SK-N-SH (cell line): ENCODE measurements around the gene CACNA1E. TPM values are rescaled to one million over a fixed set of nuclear protein-coding genes. Genes with fewer than 3 reads are reported as not detected.

Experiments
- CTCF ChIA-PET: fragments of 300-600, 350-600 bp; formaldehyde crosslinking; extraction: SDS; loops from one replicate; lab custom pipeline; 2021; lab: Yijun Ruan, JAX
- POLR2A ChIA-PET: fragments of 350-600 bp; sonication (Branson Sonifier 250); formaldehyde crosslinking; extraction: SDS; loops from one replicate; lab custom pipeline; 2020; ENCODE audit warnings: antibody characterized with exemption, inconsistent platforms; lab: Yijun Ruan, JAX
- DNase-seq: peaks from one replicate; pipeline ENCODE4 v3.0.0; 2012
- H2AFZ ChIP-seq: fragments of 200-600 bp; sonication (generic); 2 replicates; pipeline ENCODE4 v1.8.1; 2016; ENCODE audit warnings: antibody characterized with exemption, mild to moderate bottlenecking, low read depth
- H3F3A ChIP-seq: fragments of 200-600 bp; sonication (generic); replicated peaks from 2 replicates; pipeline ENCODE3; 2016; ENCODE audit warnings: antibody characterized with exemption, mild to moderate bottlenecking; ENCODE audit not compliant: insufficient read depth
- H3K27ac ChIP-seq, 2 experiments: fragments of 200-500 bp in 1 of 2; fragments of 200-600 bp in 1 of 2; sonication (Bioruptor generic) in 1 of 2; sonication (generic), shearing (Covaris generic) in 1 of 2; 2 replicates each; pipeline versions ENCODE4 v1.5.1 to v1.6.1; 2014 to 2016; ENCODE audit warnings: low read depth in 2 of 2, inconsistent platforms in 1 of 2, low read length in 1 of 2, mild to moderate bottlenecking in 1 of 2, mixed read lengths in 1 of 2
- H3K27me3 ChIP-seq: fragments of 200-600 bp; sonication (generic), shearing (Covaris generic); 2 replicates; pipeline ENCODE4 v1.6.1; 2016; ENCODE audit warnings: mixed run types; ENCODE audit not compliant: insufficient read depth
- H3K36me3 ChIP-seq, 2 experiments: fragments of 200-500 bp in 1 of 2; fragments of 200-600 bp in 1 of 2; sonication (Bioruptor generic) in 1 of 2; sonication (generic) in 1 of 2; replicated peaks in 1 of 2; 2 replicates each; pipeline versions ENCODE3 to v1.5.1; 2014 to 2016; ENCODE audit warnings: low read length in 1 of 2, mild to moderate bottlenecking in 1 of 2; ENCODE audit not compliant: insufficient read depth in 2 of 2, control insufficient read depth in 1 of 2
- H3K4me1 ChIP-seq, 2 experiments: fragments of 200-500 bp in 1 of 2; fragments of 200-600 bp in 1 of 2; sonication (Bioruptor generic) in 1 of 2; sonication (generic), shearing (Covaris generic) in 1 of 2; 2 replicates each; pipeline versions ENCODE4 v1.5.1 to v1.6.1; 2014 to 2016; ENCODE audit warnings: low read depth in 1 of 2, low read length in 1 of 2, mixed run types in 1 of 2; ENCODE audit not compliant: insufficient read depth in 2 of 2, control insufficient read depth in 1 of 2
- H3K4me2 ChIP-seq: fragments of 200-600 bp; sonication (generic), shearing (Covaris generic); 2 replicates; pipeline ENCODE4 v1.6.1; 2017; ENCODE audit warnings: mixed run types
- H3K4me3 ChIP-seq, 2 experiments: fragments of 200-500 bp in 1 of 2; fragments of 200-600 bp in 1 of 2; sonication (Bioruptor generic) in 1 of 2; sonication (generic), shearing (Covaris generic) in 1 of 2; 2 replicates each; pipeline versions ENCODE4 v1.5.1 to v1.8.1; 2014 to 2016; ENCODE audit warnings: low read depth in 2 of 2, inconsistent platforms in 1 of 2, low read length in 1 of 2, mild to moderate bottlenecking in 1 of 2, mixed read lengths in 1 of 2, moderate library complexity in 1 of 2
- H3K79me2 ChIP-seq: fragments of 200-600 bp; sonication (generic); 2 replicates; pipeline ENCODE4 v1.8.1; 2017; ENCODE audit warnings: mild to moderate bottlenecking; ENCODE audit not compliant: insufficient read depth
- H3K9ac ChIP-seq: fragments of 200-600 bp; sonication (generic); 2 replicates; pipeline ENCODE4 v1.6.1; 2017; ENCODE audit warnings: mixed run types
- H3K9me2 ChIP-seq: fragments of 200-600 bp; sonication (generic); 2 replicates; pipeline ENCODE4 v1.6.1; 2017; ENCODE audit warnings: mixed run types
- H3K9me3 ChIP-seq: fragments of 200-600 bp; sonication (generic); 2 replicates; pipeline ENCODE4 v1.6.1; 2017; ENCODE audit warnings: mixed run types, mild to moderate bottlenecking, moderate library complexity
- H4K20me1 ChIP-seq: fragments of 200-600 bp; sonication (generic); 2 replicates; pipeline ENCODE4 v1.6.1; 2017; ENCODE audit warnings: mild to moderate bottlenecking, mixed run types; ENCODE audit not compliant: insufficient read depth
- EP300 ChIP-seq, 2 experiments: IDR thresholded peaks; 2 replicates each; pipeline versions ENCODE4 v1.4.0 to v1.6.1; 2012; ENCODE audit warnings: borderline replicate concordance in 1 of 2, low read depth in 1 of 2, low read length in 1 of 2
- FOSL2 ChIP-seq: IDR thresholded peaks from 2 replicates; pipeline ENCODE4 v1.4.0; 2012; ENCODE audit warnings: low read depth, mild to moderate bottlenecking, moderate library complexity, borderline replicate concordance
- GATA2 ChIP-seq: sonication (generic); formaldehyde crosslinking; IDR thresholded peaks from 2 replicates; pipeline ENCODE4 v1.5.0; 2020; ENCODE audit warnings: mild to moderate bottlenecking, missing genetic modification reagents
- JUND ChIP-seq: IDR thresholded peaks from 2 replicates; pipeline ENCODE4 v1.4.0; 2012
- MEF2A ChIP-seq: IDR thresholded peaks from 2 replicates; pipeline ENCODE4 v1.4.0; 2012; ENCODE audit warnings: low read depth, borderline replicate concordance
- MXI1 ChIP-seq: IDR thresholded peaks from 2 replicates; pipeline ENCODE4 v1.6.1; 2012; ENCODE audit warnings: mild to moderate bottlenecking, low read depth, low read length, improper control_type of control experiment
- NFIC ChIP-seq: IDR thresholded peaks from 2 replicates; pipeline ENCODE4 v1.4.0; 2012; ENCODE audit warnings: borderline replicate concordance
- NRF1 ChIP-seq: IDR thresholded peaks from 2 replicates; pipeline ENCODE4 v1.6.1; 2012; ENCODE audit warnings: low read depth, mild to moderate bottlenecking, low read length
- POLR2AphosphoS5 ChIP-seq: IDR thresholded peaks from 2 replicates; pipeline ENCODE4 v1.6.1; 2012; ENCODE audit warnings: low read depth, low read length
- RCOR1 ChIP-seq: fragments of 150-350 bp; IDR thresholded peaks from 2 replicates; pipeline ENCODE4 v1.6.1; 2017; ENCODE audit warnings: antibody characterized with exemption, low read length
- RFX5 ChIP-seq: IDR thresholded peaks from 2 replicates; pipeline ENCODE4 v1.6.1; 2012; ENCODE audit warnings: mild to moderate bottlenecking, improper control_type of control experiment, low read length
- SMC3 ChIP-seq: IDR thresholded peaks from 2 replicates; pipeline ENCODE4 v1.6.1; 2012; ENCODE audit warnings: low read depth, low read length, improper control_type of control experiment
- TAF1 ChIP-seq: IDR thresholded peaks from 2 replicates; pipeline ENCODE4 v1.6.1; 2012; ENCODE audit warnings: low read depth, mild to moderate bottlenecking, low read length, moderate library complexity, borderline replicate concordance
- TEAD4 ChIP-seq: IDR thresholded peaks from 2 replicates; pipeline ENCODE4 v1.4.0; 2012; ENCODE audit warnings: mild to moderate bottlenecking, borderline replicate concordance; ENCODE audit not compliant: insufficient read depth
- WGBS: methylation state at CpG from one replicate; pipeline ENCODE4 v1.1.6; 2017; ENCODE audit warnings: low lambda C conversion rate; 5-methylcytosine and 5-hydroxymethylcytosine counted together
- polyA plus RNA-seq, 3 experiments: library from polyadenylated mRNA; depleted of rRNA; stranded (reverse); fragments of >200 nt; gene quantifications; 2 replicates each; pipeline ENCODE4 v1.2.3, GENCODE V29; 2012
- TF ChIP-seq, protein P1 (sequence below): IDR thresholded peaks from 2 replicates; pipeline ENCODE4 v1.4.0; 2012; ENCODE audit warnings: low read depth
- TF ChIP-seq, protein P2 (sequence below): IDR thresholded peaks from 2 replicates; pipeline ENCODE4 v1.4.0; 2012; ENCODE audit warnings: low read depth, borderline replicate concordance
- TF ChIP-seq, protein P3 (sequence below): fragments of 150-350 bp; IDR thresholded peaks from 2 replicates; pipeline ENCODE4 v1.6.1; 2016; ENCODE audit warnings: mild to moderate bottlenecking, low read depth, low read length
- TF ChIP-seq, protein P4 (sequence below): IDR thresholded peaks from 2 replicates; pipeline ENCODE4 v1.4.0; 2012; ENCODE audit warnings: low read depth, borderline replicate concordance
- TF ChIP-seq, protein P5 (sequence below): IDR thresholded peaks from 2 replicates; pipeline ENCODE4; 2012
- TF ChIP-seq, protein P6 (sequence below): IDR thresholded peaks from 2 replicates; pipeline ENCODE4 v1.6.1; 2012; ENCODE audit warnings: mild to moderate bottlenecking, low read depth, low read length, moderate library complexity

CACNA1E gene
- polyA plus RNA-seq, 1 of the 3 experiments (the other 2 are of a cell fraction): not detected

DNA sequence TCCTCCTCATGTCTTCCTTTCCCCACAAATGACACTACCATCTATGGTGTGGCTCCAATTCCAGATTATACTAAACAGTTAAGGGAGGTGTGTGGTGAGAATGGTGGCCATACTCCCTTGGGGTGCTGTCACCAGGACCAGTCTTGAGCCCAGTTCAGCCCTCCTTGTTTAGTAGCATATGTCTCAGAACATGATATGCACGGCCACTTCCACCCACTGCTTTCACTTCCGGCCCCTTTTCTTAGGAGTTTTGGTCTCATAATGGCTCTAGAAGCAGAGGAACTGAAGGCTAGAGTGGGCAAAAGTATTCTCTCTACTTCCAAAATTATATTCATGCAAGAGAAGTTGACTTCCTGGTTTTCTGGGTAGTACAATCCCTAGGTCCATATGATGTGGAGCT lies 45.3 kb upstream of the CACNA1E start:
- H3K36me3 ChIP-seq: no peaks in the 10 kb centered on the region
- no peak for DNase-seq
- H4K20me1 ChIP-seq: no peaks in the 10 kb centered on the region
- H3K9ac ChIP-seq: no peak overlapping the region
- TF ChIP-seq, protein P1, sequence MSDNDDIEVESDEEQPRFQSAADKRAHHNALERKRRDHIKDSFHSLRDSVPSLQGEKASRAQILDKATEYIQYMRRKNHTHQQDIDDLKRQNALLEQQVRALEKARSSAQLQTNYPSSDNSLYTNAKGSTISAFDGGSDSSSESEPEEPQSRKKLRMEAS: no peak
- TF ChIP-seq EP300 (IDR thresholded peaks at IDR 0.05; ENCODE audit: borderline replicate concordance in 1 of 2, low read depth in 1 of 2, low read length in 1 of 2) (no peak), NFIC (no peak), RCOR1 (no peak), POLR2AphosphoS5 (no peak), NRF1 (no peak), MEF2A (no peak), GATA2 (CRISPR knock-in tag) (no peak)
- H3K9me3 ChIP-seq: no peaks in the 10 kb centered on the region
- H3K4me2 ChIP-seq: no peak overlapping the region
- H3K27me3 ChIP-seq: no peaks in the 10 kb centered on the region
- H3K79me2 ChIP-seq: no peaks in the 10 kb centered on the region
- no peaks in the 10 kb centered on the region for H3K9me2 ChIP-seq
- ChIA-PET POLR2A (no interaction called here), CTCF (no interaction called here)
- no peak overlapping the region for H3K27ac ChIP-seq
- 23% methylated on average over 2 of the region's 2 CpGs for WGBS
- H3K4me1 ChIP-seq: no peaks in the 10 kb centered on the region
- no peaks in the 10 kb centered on the region for H3F3A ChIP-seq
- no peak overlapping the region for H2AFZ ChIP-seq
- no peak overlapping the region for H3K4me3 ChIP-seq

DNA sequence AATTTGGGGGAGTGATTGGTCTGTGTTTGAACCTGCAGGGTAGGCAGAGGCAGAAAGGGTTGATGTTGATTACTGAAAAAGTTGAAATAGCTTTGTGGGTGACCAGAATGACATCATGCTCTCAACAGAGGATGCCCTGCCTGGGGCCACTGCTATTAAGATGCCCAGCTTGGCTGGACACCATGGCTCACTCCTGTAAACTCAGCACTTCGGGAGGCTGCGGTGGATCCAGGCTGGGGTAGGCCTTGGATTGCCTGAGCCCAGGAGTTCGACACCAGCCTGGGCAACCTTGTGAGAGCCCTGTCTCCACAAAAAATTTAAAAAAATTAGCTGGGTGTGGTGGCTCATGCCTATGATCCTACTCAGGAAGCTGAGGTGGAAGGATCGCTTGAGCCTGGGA lies 42.8 kb upstream of the CACNA1E start:
- no peak for DNase-seq
- H3K36me3 ChIP-seq: no peaks in the 10 kb centered on the region
- H3K9me3 ChIP-seq: no peaks in the 10 kb centered on the region
- CTCF ChIA-PET: interaction anchor here (0.8 to 2.7 kb wide), 3 partner anchors 10 to 250 kb away, joined by 3 to 9 read pairs (median 7); no protein-coding TSS in a partner anchor
- H3K4me3 ChIP-seq: no peak overlapping the region
- H3K9ac ChIP-seq: no peak overlapping the region
- H3K4me1 ChIP-seq: no peaks in the 10 kb centered on the region
- WGBS: 77% methylated on average over 4 of the region's 4 CpGs
- POLR2A ChIA-PET: no interaction called here
- no peaks in the 10 kb centered on the region for H3K79me2 ChIP-seq
- H3K9me2 ChIP-seq: no peaks in the 10 kb centered on the region
- H4K20me1 ChIP-seq: no peaks in the 10 kb centered on the region
- no peak overlapping the region for H3K27ac ChIP-seq
- no peak overlapping the region for H2AFZ ChIP-seq
- H3K27me3 ChIP-seq: no peaks in the 10 kb centered on the region
- H3F3A ChIP-seq: no peaks in the 10 kb centered on the region
- no peak overlapping the region for H3K4me2 ChIP-seq
- TF ChIP-seq FOSL2 (no peak), TEAD4 (no peak), RFX5 (no peak), NRF1 (no peak), MEF2A (no peak), MXI1 (no peak), JUND (no peak), TAF1 (no peak), SMC3 (no peak)
- TF ChIP-seq, protein P2, sequence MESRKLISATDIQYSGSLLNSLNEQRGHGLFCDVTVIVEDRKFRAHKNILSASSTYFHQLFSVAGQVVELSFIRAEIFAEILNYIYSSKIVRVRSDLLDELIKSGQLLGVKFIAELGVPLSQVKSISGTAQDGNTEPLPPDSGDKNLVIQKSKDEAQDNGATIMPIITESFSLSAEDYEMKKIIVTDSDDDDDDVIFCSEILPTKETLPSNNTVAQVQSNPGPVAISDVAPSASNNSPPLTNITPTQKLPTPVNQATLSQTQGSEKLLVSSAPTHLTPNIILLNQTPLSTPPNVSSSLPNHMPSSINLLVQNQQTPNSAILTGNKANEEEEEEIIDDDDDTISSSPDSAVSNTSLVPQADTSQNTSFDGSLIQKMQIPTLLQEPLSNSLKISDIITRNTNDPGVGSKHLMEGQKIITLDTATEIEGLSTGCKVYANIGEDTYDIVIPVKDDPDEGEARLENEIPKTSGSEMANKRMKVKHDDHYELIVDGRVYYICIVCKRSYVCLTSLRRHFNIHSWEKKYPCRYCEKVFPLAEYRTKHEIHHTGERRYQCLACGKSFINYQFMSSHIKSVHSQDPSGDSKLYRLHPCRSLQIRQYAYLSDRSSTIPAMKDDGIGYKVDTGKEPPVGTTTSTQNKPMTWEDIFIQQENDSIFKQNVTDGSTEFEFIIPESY: no peak
- TF ChIP-seq, protein P3, sequence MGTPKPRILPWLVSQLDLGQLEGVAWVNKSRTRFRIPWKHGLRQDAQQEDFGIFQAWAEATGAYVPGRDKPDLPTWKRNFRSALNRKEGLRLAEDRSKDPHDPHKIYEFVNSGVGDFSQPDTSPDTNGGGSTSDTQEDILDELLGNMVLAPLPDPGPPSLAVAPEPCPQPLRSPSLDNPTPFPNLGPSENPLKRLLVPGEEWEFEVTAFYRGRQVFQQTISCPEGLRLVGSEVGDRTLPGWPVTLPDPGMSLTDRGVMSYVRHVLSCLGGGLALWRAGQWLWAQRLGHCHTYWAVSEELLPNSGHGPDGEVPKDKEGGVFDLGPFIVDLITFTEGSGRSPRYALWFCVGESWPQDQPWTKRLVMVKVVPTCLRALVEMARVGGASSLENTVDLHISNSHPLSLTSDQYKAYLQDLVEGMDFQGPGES: no peak
- TF ChIP-seq, protein P4, sequence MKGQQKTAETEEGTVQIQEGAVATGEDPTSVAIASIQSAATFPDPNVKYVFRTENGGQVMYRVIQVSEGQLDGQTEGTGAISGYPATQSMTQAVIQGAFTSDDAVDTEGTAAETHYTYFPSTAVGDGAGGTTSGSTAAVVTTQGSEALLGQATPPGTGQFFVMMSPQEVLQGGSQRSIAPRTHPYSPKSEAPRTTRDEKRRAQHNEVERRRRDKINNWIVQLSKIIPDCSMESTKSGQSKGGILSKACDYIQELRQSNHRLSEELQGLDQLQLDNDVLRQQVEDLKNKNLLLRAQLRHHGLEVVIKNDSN: no peak
- TF ChIP-seq, protein P5, sequence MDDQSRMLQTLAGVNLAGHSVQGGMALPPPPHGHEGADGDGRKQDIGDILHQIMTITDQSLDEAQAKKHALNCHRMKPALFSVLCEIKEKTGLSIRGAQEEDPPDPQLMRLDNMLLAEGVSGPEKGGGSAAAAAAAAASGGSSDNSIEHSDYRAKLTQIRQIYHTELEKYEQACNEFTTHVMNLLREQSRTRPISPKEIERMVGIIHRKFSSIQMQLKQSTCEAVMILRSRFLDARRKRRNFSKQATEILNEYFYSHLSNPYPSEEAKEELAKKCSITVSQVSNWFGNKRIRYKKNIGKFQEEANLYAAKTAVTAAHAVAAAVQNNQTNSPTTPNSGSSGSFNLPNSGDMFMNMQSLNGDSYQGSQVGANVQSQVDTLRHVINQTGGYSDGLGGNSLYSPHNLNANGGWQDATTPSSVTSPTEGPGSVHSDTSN: no peak
- TF ChIP-seq, protein P6, sequence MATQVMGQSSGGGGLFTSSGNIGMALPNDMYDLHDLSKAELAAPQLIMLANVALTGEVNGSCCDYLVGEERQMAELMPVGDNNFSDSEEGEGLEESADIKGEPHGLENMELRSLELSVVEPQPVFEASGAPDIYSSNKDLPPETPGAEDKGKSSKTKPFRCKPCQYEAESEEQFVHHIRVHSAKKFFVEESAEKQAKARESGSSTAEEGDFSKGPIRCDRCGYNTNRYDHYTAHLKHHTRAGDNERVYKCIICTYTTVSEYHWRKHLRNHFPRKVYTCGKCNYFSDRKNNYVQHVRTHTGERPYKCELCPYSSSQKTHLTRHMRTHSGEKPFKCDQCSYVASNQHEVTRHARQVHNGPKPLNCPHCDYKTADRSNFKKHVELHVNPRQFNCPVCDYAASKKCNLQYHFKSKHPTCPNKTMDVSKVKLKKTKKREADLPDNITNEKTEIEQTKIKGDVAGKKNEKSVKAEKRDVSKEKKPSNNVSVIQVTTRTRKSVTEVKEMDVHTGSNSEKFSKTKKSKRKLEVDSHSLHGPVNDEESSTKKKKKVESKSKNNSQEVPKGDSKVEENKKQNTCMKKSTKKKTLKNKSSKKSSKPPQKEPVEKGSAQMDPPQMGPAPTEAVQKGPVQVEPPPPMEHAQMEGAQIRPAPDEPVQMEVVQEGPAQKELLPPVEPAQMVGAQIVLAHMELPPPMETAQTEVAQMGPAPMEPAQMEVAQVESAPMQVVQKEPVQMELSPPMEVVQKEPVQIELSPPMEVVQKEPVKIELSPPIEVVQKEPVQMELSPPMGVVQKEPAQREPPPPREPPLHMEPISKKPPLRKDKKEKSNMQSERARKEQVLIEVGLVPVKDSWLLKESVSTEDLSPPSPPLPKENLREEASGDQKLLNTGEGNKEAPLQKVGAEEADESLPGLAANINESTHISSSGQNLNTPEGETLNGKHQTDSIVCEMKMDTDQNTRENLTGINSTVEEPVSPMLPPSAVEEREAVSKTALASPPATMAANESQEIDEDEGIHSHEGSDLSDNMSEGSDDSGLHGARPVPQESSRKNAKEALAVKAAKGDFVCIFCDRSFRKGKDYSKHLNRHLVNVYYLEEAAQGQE: no peak
